ENCODE measurements around the gene MAST4.

MAST4 gene

DNA sequence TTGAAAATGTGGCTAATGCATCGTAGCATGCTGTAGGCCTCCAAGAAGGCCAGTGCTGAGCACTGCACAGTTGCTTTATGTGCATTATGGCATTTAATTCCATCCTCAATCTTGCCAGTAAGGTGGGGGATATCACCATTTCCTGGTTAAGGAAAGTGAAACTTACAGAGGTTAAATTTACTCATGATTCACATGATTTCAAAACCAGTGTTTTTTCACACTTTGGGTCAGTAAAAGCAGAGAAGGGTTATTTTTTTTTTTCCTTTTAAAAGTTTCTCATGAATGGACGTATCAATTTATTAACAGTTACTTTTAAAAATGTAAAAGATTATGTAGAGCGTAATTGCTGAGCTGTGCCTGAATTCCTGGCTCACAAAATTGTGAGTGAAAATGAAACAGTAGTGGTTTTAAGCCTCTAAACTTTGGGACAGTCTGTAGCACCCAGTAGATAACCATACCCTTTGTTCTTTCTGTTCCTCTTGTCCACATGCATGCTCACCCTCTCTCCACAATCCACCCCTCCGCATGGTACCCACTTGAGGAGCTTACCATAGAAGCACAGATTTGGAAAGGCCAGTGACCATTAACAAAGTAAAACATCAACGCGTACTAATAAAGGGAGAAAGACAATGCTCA is 21.2 kb downstream of the MAST4 start:
- Histone ChIP-seq H3K36me3 (ENCODE audit: control insufficient read depth in 2 of 2, insufficient read depth in 1 of 2, low read length in 2 of 2) (no peaks in the 10 kb centered on the region), H3K27ac (ENCODE audit: extremely low read depth, low read depth, low read length) (no peak overlapping the region), H3K4me1 (ENCODE audit: control insufficient read depth, insufficient read depth, low read length) (peaks cover 14% of the 10 kb centered on the region), H3K9me3 (ENCODE audit: control insufficient read depth, insufficient read depth, low read depth, low read length) (no peaks in the 10 kb centered on the region), H3K4me3 (ENCODE audit: low read depth, low read length) (no peak overlapping the region)
- TF ChIP-seq SP3 (tag by site-specific recombination; IDR thresholded peaks at IDR 0.05) (no peak), SETDB1 (IDR thresholded peaks at IDR 0.05; ENCODE audit: insufficient read length, low read length) (no peak), ZNF561 (tag by site-specific recombination; IDR thresholded peaks at IDR 0.05; ENCODE audit: borderline replicate concordance) (no peak), ZNF544 (tag by site-specific recombination; IDR thresholded peaks at IDR 0.05) (no peak)
- ChIA-PET CTCF (interaction anchor here (0.7 kb wide), 1 partner anchor 296 kb away, joined by 5 read pairs; no protein-coding TSS in a partner anchor), POLR2A (no interaction called here)

DNA sequence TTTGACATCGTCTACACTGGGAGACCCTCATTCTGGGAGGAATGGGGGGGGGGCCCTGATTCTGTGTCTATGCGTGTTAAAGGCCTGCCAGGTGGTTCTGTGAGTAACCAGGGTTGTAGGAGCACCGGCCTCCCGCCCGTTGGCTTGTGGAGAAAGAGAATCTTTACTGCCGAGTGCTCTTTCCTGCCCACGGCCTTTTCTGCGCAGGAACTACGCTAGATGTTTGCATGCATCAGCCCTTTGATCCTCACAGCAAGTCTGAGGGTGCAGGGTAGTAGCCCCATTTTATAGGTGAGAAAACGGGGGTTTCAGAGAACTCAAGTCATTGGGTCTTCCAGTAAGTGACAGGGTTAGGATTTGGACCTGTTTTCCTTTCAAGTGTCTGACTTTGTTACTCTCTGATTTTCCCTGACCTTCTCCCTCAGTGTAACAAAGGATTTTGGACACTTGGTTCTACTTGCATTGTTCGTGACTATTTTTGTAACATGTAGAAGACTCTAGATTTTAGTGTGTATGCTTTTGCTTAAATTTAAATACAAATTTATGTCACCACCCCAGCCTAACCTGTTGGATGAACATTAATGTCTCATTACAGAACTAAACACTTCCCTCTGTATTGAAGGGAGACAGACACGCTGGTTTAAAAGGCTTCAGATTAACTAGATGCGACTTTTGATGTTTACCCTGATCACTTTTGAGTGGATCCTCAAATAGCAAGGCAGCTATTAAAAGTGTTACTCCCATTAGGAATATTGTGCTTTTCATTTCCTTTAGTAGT is 22.0 kb downstream of the MAST4 start:
- ChIA-PET CTCF (no interaction called here), POLR2A (no interaction called here)
- no peak for TF ChIP-seq ZBTB6 (tag by site-specific recombination; IDR thresholded peaks at IDR 0.05)
- TF ChIP-seq ZNF184 (tag by site-specific recombination; IDR thresholded peaks at IDR 0.05), result 0 out of 2 replicates have a peak, but pooled peaks have one; percentile 51
- no peak overlapping the region for H3K27ac ChIP-seq (ENCODE audit: extremely low read depth, low read depth, low read length)
- no peaks in the 10 kb centered on the region for H3K36me3 ChIP-seq (ENCODE audit: control insufficient read depth in 2 of 2, insufficient read depth in 1 of 2, low read length in 2 of 2)
- H3K4me1 ChIP-seq (ENCODE audit: control insufficient read depth, insufficient read depth, low read length), result peaks cover 14% of the 10 kb centered on the region
- H3K4me3 ChIP-seq (ENCODE audit: low read depth, low read length), result no peak overlapping the region
- H3K9me3 ChIP-seq (ENCODE audit: control insufficient read depth, insufficient read depth, low read depth, low read length), result no peaks in the 10 kb centered on the region

- no peaks in the 10 kb centered on the region for H3K36me3 ChIP-seq (ENCODE audit: control insufficient read depth in 2 of 2, insufficient read depth in 1 of 2, low read length in 2 of 2)
- H3K9me3 ChIP-seq (ENCODE audit: control insufficient read depth, insufficient read depth, low read depth, low read length), result peaks cover 2% of the 10 kb centered on the region; the same call in 1 of the 2 replicates
- no peak for TF ChIP-seq ZNF184 (tag by site-specific recombination; IDR thresholded peaks at IDR 0.05)
- TF ChIP-seq OSR2 (tag by site-specific recombination; IDR thresholded peaks at IDR 0.05), result no peak
- no peak for TF ChIP-seq ZNF202 (tag by site-specific recombination; IDR thresholded peaks at IDR 0.05; ENCODE audit: borderline replicate concordance)
- no peak for TF ChIP-seq ZEB2 (tag by site-specific recombination; IDR thresholded peaks at IDR 0.05)
- no peak for TF ChIP-seq ZNF501 (tag by site-specific recombination; IDR thresholded peaks at IDR 0.05)
- no peak for TF ChIP-seq ZBTB20 (tag by site-specific recombination; IDR thresholded peaks at IDR 0.05)
- TF ChIP-seq REPIN1 (tag by site-specific recombination; IDR thresholded peaks at IDR 0.05; ENCODE audit: low read depth), result no peak
- TF ChIP-seq, protein P1, sequence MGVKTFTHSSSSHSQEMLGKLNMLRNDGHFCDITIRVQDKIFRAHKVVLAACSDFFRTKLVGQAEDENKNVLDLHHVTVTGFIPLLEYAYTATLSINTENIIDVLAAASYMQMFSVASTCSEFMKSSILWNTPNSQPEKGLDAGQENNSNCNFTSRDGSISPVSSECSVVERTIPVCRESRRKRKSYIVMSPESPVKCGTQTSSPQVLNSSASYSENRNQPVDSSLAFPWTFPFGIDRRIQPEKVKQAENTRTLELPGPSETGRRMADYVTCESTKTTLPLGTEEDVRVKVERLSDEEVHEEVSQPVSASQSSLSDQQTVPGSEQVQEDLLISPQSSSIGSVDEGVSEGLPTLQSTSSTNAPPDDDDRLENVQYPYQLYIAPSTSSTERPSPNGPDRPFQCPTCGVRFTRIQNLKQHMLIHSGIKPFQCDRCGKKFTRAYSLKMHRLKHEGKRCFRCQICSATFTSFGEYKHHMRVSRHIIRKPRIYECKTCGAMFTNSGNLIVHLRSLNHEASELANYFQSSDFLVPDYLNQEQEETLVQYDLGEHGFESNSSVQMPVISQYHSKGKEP (tag by site-specific recombination; IDR thresholded peaks at IDR 0.05), result no peak
- no peak for TF ChIP-seq ZNF157 (tag by site-specific recombination; IDR thresholded peaks at IDR 0.05)
- no peak for TF ChIP-seq ZNF529 (tag by site-specific recombination; IDR thresholded peaks at IDR 0.05; ENCODE audit: insufficient replicate concordance)
- TF ChIP-seq ZNF23 (tag by site-specific recombination; IDR thresholded peaks at IDR 0.05; ENCODE audit: borderline replicate concordance), result no peak
- TF ChIP-seq ZFP41 (tag by site-specific recombination; IDR thresholded peaks at IDR 0.05; ENCODE audit: borderline replicate concordance), result no peak
- TF ChIP-seq ZNF354C (tag by site-specific recombination; IDR thresholded peaks at IDR 0.05; ENCODE audit: borderline replicate concordance, low read depth), result no peak
- TF ChIP-seq ZNF664 (tag by site-specific recombination; IDR thresholded peaks at IDR 0.05), result no peak
- H3K4me3 ChIP-seq (ENCODE audit: low read depth, low read length), result no peak overlapping the region
- POLR2A ChIA-PET, result no interaction called here
- no peak overlapping the region for H3K27ac ChIP-seq (ENCODE audit: extremely low read depth, low read depth, low read length)
- H3K4me1 ChIP-seq (ENCODE audit: control insufficient read depth, insufficient read depth, low read length), result peaks cover 12% of the 10 kb centered on the region
- CTCF ChIA-PET, result interaction anchor here (0.7 kb wide), 1 partner anchor 374 kb away, joined by 6 read pairs; no protein-coding TSS in a partner anchor
Observed at GRCh38 chr5:66620711-66621110, 24.5 kb downstream of the MAST4 start.
